Amniotic epithelial cell (primary cell): ENCODE data around the gene SEC16A.

ENCODE experiments used
- DNase-seq: peaks from one replicate; pipeline ENCODE4 v3.0.0-alpha.2; 2010; ENCODE audit warnings: low read depth

Gene SEC16A

GRCh38 chr9:136504512-136505348, 21.9 kb upstream of the SEC16A start:
- DNase-seq: no peak

DNA sequence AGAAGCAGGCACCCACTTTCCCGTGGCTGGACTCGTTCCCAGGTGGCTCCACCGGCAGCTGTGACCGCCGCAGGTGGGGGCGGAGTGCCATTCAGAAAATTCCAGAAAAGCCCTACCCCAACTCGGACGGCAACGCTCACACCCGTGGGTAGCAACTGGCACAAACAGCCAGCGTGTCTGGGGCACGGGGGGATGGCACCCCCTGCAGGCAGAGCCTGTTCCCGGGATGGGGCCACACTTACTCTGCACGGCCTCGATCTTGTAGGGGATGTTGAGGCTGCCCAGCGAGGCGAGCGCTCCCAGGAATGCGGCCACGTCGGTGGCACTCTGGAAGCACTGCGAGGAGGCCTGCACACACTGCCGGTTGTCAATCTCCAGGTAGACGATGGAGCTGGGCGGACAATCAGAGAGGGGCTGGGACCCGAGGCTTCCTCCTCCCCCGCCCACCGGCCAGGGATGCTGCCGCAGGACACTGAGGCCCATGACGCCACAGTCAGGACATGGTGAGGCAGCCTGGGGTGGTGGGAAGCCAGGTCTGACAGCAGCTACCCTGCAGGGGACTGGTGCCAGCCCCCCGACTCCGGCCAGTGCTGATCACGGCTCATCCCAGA, 20.2 kb upstream of the SEC16A start:
- no peak for DNase-seq

DNA sequence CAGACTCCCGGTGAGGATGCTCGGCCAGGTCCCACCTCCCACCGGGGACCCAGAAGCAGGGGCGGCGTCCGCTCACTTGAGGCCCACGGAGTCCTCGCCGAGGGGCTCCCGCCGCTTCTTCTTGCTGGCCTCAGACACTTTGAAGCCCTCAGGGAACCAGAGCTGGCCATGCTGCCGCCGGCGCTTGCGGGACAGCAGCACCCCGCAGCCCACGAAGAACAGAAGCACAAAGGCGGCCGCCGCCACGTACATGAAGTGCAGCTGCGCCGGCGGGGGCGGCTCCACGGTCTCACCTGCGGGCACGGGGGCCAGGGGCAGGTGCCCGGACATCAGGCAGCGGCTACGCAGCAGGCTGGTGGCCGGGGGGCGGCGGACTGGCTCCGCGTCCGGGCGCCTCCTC, 19.4 kb upstream of the SEC16A start:
- no peak for DNase-seq

GRCh38 chr9:136501686-136502085, 18.8 kb upstream of the SEC16A start:
- DNase-seq: no peak

DNA sequence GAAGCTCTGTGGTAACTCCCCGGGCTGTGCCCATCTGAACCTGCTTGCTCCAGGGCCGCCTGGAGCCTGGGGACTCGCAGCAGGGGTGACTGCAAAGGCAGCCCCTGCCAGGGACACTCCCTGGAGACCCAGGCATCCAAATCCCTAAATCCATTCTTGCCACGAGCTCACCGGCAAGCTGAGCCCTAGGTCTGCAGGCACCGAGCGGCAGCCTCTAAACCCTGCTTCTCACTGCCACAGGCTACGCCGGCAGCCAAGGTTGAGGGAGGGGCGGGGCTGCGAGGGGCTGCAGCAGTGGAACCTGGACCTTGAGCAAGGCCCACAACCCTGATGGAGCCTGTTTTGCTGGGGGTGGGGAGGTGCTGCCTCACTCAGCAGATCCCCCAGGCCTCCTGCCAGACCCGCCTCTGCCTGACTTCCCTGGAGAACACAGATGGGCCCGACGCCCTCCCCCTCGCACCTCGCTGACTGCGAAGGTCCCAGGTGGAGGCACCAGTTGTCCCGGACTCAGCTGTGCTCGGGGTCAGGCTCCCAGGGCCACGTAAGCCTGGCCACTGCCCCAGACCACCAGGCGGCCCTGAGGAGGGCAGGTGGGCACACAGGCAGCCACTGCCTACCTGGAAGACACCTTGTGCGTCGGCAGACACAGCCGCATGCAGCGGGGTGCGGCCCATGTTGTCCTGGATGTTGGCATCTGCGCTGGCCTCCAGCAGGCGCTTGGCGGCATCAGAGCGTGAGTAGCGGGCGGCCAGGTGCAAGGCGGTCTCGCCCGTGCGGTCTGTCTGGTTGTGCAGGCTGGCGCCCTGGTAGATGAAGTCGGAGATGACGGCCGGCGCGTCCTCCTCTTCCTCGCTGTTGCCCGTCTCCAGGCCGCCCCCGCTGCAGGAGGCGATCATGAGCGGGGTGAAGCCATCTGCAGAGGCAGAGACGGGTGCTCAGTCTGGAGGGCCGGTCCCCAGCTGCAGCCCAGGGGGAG, 17.4 kb upstream of the SEC16A start:
- DNase-seq: no peak

DNA sequence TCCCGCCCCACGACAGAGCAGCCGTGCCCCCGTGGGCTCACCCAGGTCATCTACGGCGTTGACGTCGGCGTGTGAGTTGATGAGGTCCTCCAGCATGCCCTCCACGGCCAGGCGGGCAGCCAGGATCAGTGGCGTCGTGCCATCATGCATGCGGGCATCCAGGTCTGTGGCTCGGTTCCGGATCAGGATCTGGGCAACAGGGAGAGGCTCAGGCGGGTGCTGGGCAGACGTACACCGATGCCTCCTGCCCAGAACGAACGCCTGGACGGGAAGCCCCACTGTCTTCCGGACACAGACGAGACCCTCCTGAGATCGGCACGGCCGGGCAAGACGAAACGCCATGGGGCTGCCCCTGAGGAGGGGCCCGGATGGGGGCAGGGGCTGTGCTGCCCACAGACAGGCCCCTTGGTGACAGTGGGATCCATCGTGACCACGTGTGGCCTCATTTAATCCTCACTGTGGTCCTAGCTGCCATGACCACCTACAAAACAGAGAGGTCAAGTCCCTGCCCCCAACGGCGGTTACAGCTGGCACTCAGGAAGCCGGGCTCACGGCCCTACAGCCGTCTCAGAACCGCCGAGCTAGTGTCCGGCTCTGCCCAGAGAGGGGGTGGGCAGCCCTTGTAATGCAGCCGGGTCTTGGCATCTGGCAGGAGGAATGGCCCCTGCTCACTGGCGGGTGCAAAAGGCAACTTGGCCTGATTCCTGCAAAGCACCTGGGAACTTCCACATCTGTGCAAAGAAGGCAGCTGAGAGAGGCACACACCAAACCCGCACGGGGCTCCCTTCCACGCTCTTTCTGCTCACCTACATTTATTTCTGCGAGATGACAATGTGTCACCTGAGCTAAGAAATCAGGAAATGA, 16.5 kb upstream of the SEC16A start:
- DNase-seq: no peak

DNA sequence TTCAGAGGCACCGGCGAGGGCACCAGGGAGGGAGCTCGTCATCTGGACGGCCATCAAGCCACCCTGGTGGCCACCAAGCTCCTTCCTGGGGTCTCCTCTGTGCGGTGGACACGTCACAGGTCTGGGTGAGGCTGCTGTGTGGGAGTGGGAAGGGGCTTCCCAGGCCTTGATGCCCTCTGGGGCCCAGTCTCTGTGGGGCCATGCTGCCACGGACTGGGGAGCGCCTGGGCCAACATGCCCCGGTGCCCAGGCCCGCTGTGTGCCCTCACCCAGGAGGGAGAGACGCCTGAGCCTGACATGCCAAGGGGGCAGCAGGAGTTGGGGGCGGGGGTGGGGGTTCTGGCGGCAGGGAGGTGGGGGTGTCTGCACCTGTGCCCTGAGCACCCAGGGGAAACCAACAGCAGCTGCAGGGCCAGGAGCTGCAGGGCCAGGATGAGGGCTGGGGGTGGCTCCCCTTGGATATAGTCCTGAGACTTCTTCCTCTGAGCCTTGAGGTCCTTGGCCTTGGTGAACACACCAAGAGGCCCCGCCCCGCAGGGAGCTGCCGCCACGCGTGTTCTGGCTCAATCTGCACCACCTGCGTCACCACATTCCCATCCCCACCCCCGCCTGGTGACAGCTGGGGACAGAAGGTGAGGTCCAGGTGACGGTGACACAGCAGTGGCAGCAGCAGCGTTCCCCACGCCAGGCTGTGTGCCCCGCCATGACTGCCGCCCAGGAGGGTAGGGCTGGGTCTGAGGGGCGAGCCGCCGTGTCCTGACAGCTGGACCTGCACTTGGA, 15.3 kb upstream of the SEC16A start:
- no peak for DNase-seq

GRCh38 chr9:136496801-136497620, 14.2 kb upstream of the SEC16A start:
- no peak for DNase-seq

DNA sequence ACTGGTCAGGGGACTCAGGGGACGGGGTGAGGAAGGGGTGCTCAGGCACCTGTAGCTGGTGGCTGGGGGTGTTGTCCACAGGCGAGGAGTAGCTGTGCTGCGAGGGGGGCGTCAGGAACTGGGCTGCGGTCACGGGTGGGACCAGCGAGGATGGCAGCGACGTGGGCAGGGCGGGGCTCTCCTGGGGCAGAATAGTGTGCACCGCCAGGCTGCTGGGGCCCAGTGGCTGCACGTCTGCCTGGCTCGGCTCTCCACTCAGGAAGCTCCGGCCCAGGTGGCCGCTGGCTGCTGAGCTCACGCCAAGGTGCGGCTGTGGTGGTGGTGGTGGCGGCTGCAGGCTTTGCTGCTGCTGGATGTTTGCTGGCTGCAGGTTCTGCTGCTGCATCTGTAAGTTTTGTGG, 13.3 kb upstream of the SEC16A start:
- no peak for DNase-seq

DNA sequence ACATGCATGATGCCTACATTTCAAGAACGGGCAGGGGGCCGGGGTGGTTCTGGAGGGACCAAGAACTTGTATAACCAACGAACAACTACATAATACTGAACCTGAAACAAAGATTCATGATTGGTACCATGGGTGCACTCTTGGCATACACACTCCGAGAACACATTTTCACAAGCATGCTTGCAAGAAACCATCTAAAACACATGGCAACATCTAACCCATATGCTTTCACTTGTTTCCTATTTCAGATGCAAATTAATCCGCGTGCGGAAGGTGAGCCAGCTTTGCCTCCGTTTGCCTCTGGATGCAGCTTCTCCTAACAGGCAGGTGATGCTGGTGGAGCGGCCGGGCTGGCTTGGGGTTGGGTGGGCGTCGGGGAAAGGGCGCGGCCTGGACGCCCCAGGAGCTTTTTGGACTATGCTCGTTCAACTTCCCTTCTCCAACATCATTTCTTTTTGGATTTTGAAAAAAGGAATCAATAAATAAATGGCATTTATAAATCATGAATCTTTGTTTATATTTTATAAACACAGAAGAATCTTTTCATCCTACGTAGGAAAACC, 12.5 kb upstream of the SEC16A start:
- no peak for DNase-seq

GRCh38 chr9:136494531-136495215, 11.8 kb upstream of the SEC16A start:
- DNase-seq: no peak

GRCh38 chr9:136494012-136494411, 11.2 kb upstream of the SEC16A start:
- DNase-seq: no peak

DNA sequence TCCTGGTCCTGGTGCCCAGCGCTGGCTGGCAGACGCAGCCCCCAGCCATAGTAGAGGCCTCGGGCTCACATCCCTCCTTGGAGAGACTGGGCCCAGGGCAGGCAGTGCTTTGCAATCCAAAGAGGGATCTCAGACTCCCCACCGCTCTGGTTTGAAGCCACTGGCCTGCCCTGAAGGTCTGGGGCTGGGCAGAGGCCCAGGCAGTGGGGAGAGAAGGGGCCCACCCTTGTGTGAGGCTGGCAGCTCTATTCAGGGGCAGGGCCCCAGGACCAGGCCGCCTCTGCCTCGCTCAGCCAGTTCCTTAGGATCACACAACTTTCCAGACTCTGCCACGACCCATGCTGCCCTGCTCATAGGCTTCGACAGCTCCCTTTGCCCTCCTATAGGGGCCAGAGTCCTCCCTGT, 10.7 kb upstream of the SEC16A start:
- DNase-seq: no peak

DNA sequence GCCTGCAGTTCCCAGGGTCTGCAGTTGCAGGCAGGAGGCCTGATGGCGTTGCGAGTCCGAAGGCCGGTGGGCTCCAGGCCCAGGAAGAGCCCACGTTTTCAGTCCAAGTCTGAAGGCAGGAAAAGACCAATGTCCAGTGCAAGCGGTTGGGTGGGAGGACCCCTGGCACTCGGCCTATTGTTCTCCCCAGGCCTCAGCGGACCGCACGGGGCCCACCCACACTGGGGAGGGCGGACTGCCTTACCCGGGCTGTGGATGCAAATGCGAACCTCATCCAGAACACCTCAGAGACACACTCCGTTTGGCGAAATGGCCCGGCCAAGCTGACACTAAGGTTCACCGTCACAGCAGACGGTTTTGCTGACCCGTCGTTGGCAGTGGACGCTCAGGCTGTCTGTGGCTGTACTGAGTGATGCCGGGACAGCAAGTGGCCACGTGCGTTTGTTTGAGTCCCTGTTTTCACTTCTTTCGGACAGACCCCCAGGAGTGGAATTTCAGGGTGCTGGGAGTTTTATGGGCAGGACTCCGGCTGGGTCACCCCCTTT, 10.2 kb upstream of the SEC16A start:
- no peak for DNase-seq

DNA sequence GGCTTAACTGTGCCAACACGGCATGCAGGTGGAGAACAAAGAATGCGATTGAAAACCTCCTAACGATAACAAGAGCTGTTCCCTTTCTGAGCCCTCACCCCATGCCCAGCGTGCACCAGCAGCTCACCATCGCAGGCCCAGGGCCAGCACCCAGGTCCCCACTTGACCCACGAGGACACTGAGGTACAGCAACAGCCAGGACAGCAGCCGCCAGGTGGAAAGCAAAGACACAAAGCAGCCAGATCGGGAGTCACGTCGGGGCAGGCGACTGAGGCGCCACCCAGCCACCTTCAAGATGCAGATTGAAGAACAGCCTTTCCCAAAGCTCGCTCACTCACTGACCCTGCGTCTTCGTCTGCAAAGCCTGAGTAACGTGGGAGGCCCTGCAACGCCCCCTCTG, 6.9 kb upstream of the SEC16A start:
- no peak for DNase-seq

DNA sequence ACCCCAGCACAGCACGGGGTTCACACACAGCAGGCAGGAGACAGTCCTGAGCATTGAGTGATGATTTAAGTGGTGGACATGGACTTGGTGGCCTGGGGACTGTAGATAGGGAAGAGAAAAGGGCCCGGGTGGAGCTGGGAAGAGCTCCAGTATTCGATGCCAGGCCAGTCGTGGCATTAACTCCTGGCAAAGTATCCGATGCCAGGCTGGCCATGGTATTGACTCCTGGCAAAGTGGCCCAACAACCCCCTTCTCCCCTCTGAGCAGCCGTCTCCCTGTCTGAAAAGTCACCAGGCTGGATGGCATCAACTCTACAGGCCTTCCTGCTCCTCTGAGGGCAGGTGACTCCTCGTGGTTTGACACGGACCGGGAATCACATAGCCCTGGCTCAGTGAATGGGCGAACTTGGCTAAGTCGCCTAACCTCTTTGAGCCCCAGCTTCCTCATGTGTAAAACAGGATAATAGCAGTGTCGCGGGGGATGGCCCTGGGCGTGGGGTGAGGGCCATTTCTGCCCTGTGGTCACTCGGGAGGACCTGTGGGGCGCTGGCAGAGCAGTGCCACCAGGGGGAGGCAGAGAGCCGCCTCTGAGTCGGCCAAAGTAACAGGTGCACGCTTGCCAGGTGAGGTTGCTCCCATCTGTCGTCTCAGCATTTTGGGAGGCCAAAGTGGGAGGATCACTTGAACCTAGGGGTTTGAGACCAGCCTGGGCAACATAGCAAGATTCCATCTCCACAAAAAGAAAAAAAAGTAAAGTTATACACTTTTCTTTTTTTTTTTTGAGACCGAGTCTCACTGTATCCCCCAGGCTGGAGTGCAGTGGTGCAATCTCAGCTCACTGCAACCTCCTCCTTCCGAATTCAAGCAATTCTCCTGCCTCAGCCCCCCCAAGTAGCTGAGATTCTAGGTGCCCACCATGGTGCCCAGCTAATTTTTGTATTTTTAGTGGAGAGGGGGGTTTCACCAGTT, 5.7 kb upstream of the SEC16A start:
- DNase-seq: peak; percentile 9

- no peak for DNase-seq
Measured at GRCh38 chr9:136487672-136488071, 4.8 kb upstream of the SEC16A start.
